Transverse colon (tissue), 4 donors: Measurements from ENCODE around the gene COL4A1. TPM values are rescaled to one million over a fixed set of nuclear protein-coding genes. Genes with fewer than 3 reads are reported as not detected.

Experiments
- DNase-seq: peaks from one replicate; pipeline ENCODE4 v3.0.0-alpha.2; 2019
- H3K27ac ChIP-seq, 4 donors: fragments of 200-600 bp; sonication (generic); 2 replicates each; pipeline ENCODE4 v1.5.1; 2016 to 2018; ENCODE audit warnings: inconsistent platforms in 4 of 4
- H3K27me3 ChIP-seq: fragments of 200-600 bp; sonication (generic); 2 replicates; pipeline ENCODE4 v1.5.1; 2017; ENCODE audit warnings: inconsistent platforms
- H3K36me3 ChIP-seq, 4 donors: fragments of 200-600 bp; sonication (generic); 2 replicates each; pipeline ENCODE4 v1.5.1; 2017 to 2019; ENCODE audit warnings: inconsistent platforms in 4 of 4
- H3K4me1 ChIP-seq, 4 donors: fragments of 200-600 bp; sonication (generic); 2 replicates each; pipeline ENCODE4 v1.5.1; 2017 to 2020; ENCODE audit warnings: inconsistent platforms in 4 of 4
- H3K4me3 ChIP-seq, 4 donors: fragments of 200-600 bp; sonication (generic); 1 replicate in 1 of 4; 2 replicates in 3 of 4; pipeline versions ENCODE4 v1.5.1 to v1.6.1; 2017 to 2019; ENCODE audit warnings: inconsistent platforms in 4 of 4
- H3K9me3 ChIP-seq, 2 donors: fragments of 200-600 bp; sonication (generic); 2 replicates each; pipeline ENCODE4 v1.5.1; 2017 to 2019; ENCODE audit warnings: inconsistent platforms in 2 of 2
- EP300 ChIP-seq: sonication (generic); formaldehyde crosslinking; IDR thresholded peaks from one replicate; pipeline ENCODE4 v1.6.1; 2017; ENCODE audit warnings: antibody characterized with exemption, low read depth
- POLR2A ChIP-seq: fragments of 450-650 bp; IDR thresholded peaks from one replicate; pipeline ENCODE4 v1.6.1; 2016; ENCODE audit warnings: antibody characterized with exemption, mild to moderate bottlenecking, moderate library complexity
- POLR2AphosphoS5 ChIP-seq, 3 donors: sonication (generic); formaldehyde crosslinking; IDR thresholded peaks; one replicate each; pipeline ENCODE4 v1.6.1; 2016; ENCODE audit warnings: antibody characterized with exemption in 3 of 3
- WGBS, 2 donors: methylation state at CpG; one replicate each; pipeline ENCODE4 v1.1.5; 2018; ENCODE audit warnings: low coverage in 1 of 2; 5-methylcytosine and 5-hydroxymethylcytosine counted together
- in situ Hi-C, 4 donors: fragments of 200-750 bp; cut with MboI; loops; one replicate each; pipeline versions ENCODE4 v1.15.0 to v1.15.1; 2017; ENCODE audit warnings: low sequenced_read_pairs in 3 of 4, low pct_ligation_motif_present in 1 of 4, low pct_unique_long_range_greater_than_20kb in 1 of 4
- intact Hi-C: fragments of 100-400 bp; cut with DNase I; formaldehyde crosslinking; loops from one replicate; pipeline ENCODE4 v1.15.1; 2023; ENCODE audit warnings: low total_unique reads
- total RNA-seq, 4 donors: library from RNA; depleted of rRNA; stranded (reverse); fragments of >200 nt; gene quantifications; one replicate each; pipeline ENCODE4 v1.1.0, GENCODE V29; 2016
- TF ChIP-seq, protein P1 (sequence below), 5 experiments: fragments of 200-600 bp in 3 of 5; fragments of 450-650 bp in 2 of 5; sonication (generic) in 3 of 5; IDR thresholded peaks; 1 replicate in 2 of 5; 2 replicates in 3 of 5; pipeline ENCODE4 v1.5.1; 2016 to 2017; ENCODE audit warnings: antibody characterized with exemption in 5 of 5, inconsistent platforms in 3 of 5, mild to moderate bottlenecking in 2 of 5, moderate library complexity in 1 of 5

Gene COL4A1
- total RNA-seq, 4 donors from 2014 or later = 46.4 to 180 (median 99.2) TPM

DNA sequence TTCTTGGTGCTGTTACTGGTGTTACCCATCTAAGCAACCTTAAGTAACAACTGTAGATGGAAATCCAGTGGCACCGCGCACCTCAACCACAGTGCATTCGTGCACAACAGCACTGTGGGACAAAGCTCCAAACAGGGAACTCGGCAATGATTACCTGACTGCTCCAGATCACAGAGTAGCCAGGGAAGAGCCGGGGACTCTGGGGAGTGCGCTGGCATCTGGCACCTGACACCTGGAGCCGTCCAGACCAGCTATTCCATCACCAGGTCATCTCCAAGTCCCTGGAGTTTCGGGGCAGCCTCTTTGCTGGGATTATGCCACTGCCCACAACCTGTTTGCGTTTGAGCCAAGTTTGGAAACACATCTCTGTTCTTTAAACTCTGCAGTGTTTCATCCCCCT, 62.0 kb downstream of the COL4A1 start:
- DNase-seq = no peak
- Histone ChIP-seq H3K27me3 (no peaks in the 10 kb centered on the region), H3K4me1 (peaks cover 12 to 39% (median 24%) of the 10 kb centered on the region in 4 donors), H3K36me3 (no peaks in the 10 kb centered on the region), H3K4me3 (no peak overlapping the region), H3K9me3 (no peaks in the 10 kb centered on the region), H3K27ac (peak overlapping the region; percentile 83 to 87 (median 84))
- in situ Hi-C loops (loop anchor here in 1 of 4 donors (25.0 kb wide), 1 partner anchor 167 kb away; no protein-coding TSS in a partner anchor), intact Hi-C loops (no loop called here)
- TF ChIP-seq, protein P1, sequence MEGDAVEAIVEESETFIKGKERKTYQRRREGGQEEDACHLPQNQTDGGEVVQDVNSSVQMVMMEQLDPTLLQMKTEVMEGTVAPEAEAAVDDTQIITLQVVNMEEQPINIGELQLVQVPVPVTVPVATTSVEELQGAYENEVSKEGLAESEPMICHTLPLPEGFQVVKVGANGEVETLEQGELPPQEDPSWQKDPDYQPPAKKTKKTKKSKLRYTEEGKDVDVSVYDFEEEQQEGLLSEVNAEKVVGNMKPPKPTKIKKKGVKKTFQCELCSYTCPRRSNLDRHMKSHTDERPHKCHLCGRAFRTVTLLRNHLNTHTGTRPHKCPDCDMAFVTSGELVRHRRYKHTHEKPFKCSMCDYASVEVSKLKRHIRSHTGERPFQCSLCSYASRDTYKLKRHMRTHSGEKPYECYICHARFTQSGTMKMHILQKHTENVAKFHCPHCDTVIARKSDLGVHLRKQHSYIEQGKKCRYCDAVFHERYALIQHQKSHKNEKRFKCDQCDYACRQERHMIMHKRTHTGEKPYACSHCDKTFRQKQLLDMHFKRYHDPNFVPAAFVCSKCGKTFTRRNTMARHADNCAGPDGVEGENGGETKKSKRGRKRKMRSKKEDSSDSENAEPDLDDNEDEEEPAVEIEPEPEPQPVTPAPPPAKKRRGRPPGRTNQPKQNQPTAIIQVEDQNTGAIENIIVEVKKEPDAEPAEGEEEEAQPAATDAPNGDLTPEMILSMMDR (IDR thresholded peaks at IDR 0.05) = no peak
- TF ChIP-seq POLR2AphosphoS5 (IDR thresholded peaks at IDR 0.05) (no peak), EP300 (no peak), POLR2A (no peak)
- 83% methylated on average over 9 of the region's 9 CpGs; no CpG with 5 or more reads in 1 of the 2 donors for WGBS, 2 donors

DNA sequence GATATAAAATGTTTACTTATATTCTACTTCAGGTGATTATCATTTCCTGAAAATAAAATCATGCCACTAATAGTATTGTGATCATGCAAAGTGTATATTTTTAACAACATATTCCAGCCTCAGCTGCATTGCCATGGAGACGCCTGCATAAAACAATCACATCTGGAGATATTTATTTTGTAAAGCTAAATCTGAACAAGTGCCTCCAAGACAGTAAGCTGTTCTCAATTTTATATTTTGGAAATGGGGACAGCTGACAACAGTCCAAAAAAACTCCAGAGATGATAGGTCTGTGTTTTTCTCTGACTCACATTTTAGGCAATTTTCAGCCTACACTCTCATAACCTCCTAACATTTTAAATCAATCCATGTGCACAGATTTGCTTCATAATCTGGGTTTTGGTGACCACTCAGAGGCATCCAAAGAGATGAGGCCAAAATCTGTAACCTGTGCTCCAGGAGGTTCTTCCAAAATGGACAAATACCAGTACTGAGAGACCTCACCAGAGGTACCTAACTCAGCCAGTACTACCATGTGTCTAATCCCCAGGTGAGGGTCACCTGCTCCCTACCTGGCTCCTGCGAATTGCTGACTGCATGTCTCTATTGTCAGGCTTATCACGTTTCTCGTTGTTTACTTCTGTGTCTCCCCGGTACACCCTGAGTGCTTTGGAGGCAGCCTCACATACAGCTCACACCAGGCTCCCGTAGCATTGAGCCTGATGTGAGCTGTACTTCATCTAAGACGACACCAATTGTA, 62.7 kb downstream of the COL4A1 start:
- intact Hi-C loops = no loop called here
- H3K27ac ChIP-seq = peak overlapping the region; percentile 83 to 87 (median 84)
- peaks cover 12 to 37% (median 21%) of the 10 kb centered on the region in 4 donors for H3K4me1 ChIP-seq
- H3K27me3 ChIP-seq = no peaks in the 10 kb centered on the region
- TF ChIP-seq POLR2AphosphoS5 (IDR thresholded peaks at IDR 0.05) = no peak
- H3K36me3 ChIP-seq = no peaks in the 10 kb centered on the region
- in situ Hi-C loops = loop anchor here in 1 of 4 donors (25.0 kb wide), 1 partner anchor 168 kb away; no protein-coding TSS in a partner anchor
- 65 to 72% methylated on average over 2 to 7 of the region's 7 CpGs for WGBS, 2 donors
- no peak overlapping the region for H3K4me3 ChIP-seq
- no peak for DNase-seq
- no peaks in the 10 kb centered on the region for H3K9me3 ChIP-seq

DNA sequence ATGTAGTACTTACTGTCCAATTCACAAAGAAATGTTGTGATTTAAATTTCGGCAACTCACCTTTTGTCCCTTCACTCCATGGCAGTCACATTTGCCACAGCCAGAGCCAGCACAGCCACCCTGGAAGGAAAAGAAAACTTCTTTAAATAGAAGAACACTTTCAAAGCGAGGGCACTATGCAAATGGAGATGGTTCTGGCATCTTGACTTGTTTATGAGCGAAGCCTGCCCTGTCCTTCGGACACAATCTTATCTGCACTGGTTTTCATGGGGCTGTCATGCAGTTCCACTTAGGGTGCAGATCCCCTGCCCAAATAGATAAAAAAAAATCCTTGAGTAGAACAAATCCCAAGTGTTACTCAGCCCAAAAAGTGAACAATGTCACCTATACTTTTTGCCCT, 64.3 kb downstream of the COL4A1 start:
- H3K36me3 ChIP-seq = no peaks in the 10 kb centered on the region
- H3K4me3 ChIP-seq = no peak overlapping the region
- no peaks in the 10 kb centered on the region for H3K9me3 ChIP-seq
- 84 to 86% methylated on average over 2 to 4 of the region's 4 CpGs for WGBS, 2 donors
- intact Hi-C loops (no loop called here), in situ Hi-C loops (loop anchor here in 1 of 4 donors (25.0 kb wide), 1 partner anchor 170 kb away; no protein-coding TSS in a partner anchor)
- H3K27me3 ChIP-seq = no peaks in the 10 kb centered on the region
- peak overlapping the region; percentile 83 to 87 (median 84) for H3K27ac ChIP-seq
- peaks cover 2 to 39% (median 21%) of the 10 kb centered on the region in 4 donors for H3K4me1 ChIP-seq
- DNase-seq = no peak
- TF ChIP-seq EP300 = no peak
- no peak for TF ChIP-seq POLR2AphosphoS5 (IDR thresholded peaks at IDR 0.05)
- TF ChIP-seq POLR2A = no peak
- TF ChIP-seq, protein P1 (IDR thresholded peaks at IDR 0.05) = no peak

DNA sequence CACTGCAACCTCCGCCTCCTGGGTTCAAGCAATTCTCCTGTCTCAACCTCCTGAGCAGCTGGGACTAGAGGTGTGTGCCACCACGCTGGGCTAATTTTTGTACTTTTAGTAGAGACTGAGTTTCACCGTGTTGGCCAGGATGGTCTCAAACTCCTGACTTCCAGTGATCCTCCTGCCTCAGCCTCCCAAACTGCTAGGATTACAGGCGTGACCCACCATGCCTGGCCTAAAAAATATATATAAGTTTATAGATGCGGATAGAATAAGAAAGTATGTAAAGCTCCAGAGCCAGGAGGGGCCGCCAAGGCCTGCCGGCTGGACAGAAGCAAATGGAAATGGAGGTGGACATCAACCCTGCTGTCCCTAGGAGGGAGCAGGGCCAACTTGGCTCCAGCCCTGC, 66.0 kb downstream of the COL4A1 start:
- peak overlapping the region in 3 of 4 donors; percentile 83 to 87 (median 84) for H3K27ac ChIP-seq
- no peaks in the 10 kb centered on the region for H3K36me3 ChIP-seq
- H3K4me1 ChIP-seq = peaks cover 10 to 37% (median 19%) of the 10 kb centered on the region in 4 donors
- H3K27me3 ChIP-seq = no peaks in the 10 kb centered on the region
- no peak for TF ChIP-seq POLR2A
- TF ChIP-seq, protein P1 (IDR thresholded peaks at IDR 0.05) = no peak
- no peak for TF ChIP-seq EP300
- TF ChIP-seq POLR2AphosphoS5 (IDR thresholded peaks at IDR 0.05) = no peak
- no peaks in the 10 kb centered on the region for H3K9me3 ChIP-seq
- no peak overlapping the region for H3K4me3 ChIP-seq
- no peak for DNase-seq
- in situ Hi-C loops (loop anchor here in 1 of 4 donors (25.0 kb wide), 1 partner anchor 171 kb away; no protein-coding TSS in a partner anchor), intact Hi-C loops (no loop called here)
- 89% methylated on average over 7 of the region's 7 CpGs; no CpG with 5 or more reads in 1 of the 2 donors for WGBS, 2 donors
